Brain microvascular endothelial cell (primary cell): ENCODE data around the gene DPP3.

Experiments
- DNase-seq: peaks from one replicate; pipeline ENCODE4 v3.0.0-alpha.2; 2020
- H3K27ac ChIP-seq: fragments of 250-450 bp; sonication (Bioruptor Pico); 2 replicates; pipeline ENCODE4 v1.5.1; 2020; ENCODE audit warnings: mild to moderate bottlenecking, moderate library complexity
- H3K27me3 ChIP-seq: fragments of 250-450 bp; sonication (Bioruptor Pico); replicated peaks from 2 replicates; pipeline ENCODE4 v1.5.1; 2020; ENCODE audit warnings: mild to moderate bottlenecking
- H3K36me3 ChIP-seq: fragments of 250-450 bp; sonication (Bioruptor Pico); replicated peaks from 2 replicates; pipeline ENCODE4 v1.5.1; 2020; ENCODE audit warnings: mild to moderate bottlenecking
- H3K4me3 ChIP-seq: 2 replicates; pipeline ENCODE4 v1.5.1; 2011; ENCODE audit warnings: low read depth, mild to moderate bottlenecking, control low read depth, low read length, moderate library complexity
- in situ Hi-C: cut with HindIII; loops from 2 replicates; pipeline ENCODE4 v1.10.0; 2017; ENCODE audit warnings: low sequenced_read_pairs, low pct_ligation_motif_present
- TF ChIP-seq, protein P1 (sequence below): IDR thresholded peaks from 2 replicates; pipeline ENCODE4 v1.5.1; 2011; ENCODE audit warnings: low read depth, mild to moderate bottlenecking, moderate library complexity, low read length, control low read depth, inconsistent platforms; ENCODE audit errors: missing control alignments

The DPP3 gene

GRCh38 chr11:66473608-66474515 lies 6.4 kb upstream of the DPP3 start:
- H3K27ac ChIP-seq = no peak overlapping the region
- no peak overlapping the region for H3K4me3 ChIP-seq
- in situ Hi-C loops = no loop called here
- TF ChIP-seq, protein P1, sequence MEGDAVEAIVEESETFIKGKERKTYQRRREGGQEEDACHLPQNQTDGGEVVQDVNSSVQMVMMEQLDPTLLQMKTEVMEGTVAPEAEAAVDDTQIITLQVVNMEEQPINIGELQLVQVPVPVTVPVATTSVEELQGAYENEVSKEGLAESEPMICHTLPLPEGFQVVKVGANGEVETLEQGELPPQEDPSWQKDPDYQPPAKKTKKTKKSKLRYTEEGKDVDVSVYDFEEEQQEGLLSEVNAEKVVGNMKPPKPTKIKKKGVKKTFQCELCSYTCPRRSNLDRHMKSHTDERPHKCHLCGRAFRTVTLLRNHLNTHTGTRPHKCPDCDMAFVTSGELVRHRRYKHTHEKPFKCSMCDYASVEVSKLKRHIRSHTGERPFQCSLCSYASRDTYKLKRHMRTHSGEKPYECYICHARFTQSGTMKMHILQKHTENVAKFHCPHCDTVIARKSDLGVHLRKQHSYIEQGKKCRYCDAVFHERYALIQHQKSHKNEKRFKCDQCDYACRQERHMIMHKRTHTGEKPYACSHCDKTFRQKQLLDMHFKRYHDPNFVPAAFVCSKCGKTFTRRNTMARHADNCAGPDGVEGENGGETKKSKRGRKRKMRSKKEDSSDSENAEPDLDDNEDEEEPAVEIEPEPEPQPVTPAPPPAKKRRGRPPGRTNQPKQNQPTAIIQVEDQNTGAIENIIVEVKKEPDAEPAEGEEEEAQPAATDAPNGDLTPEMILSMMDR = no peak
- no peaks in the 10 kb centered on the region for H3K27me3 ChIP-seq
- peaks cover 7% of the 10 kb centered on the region for H3K36me3 ChIP-seq
- no peak for DNase-seq

GRCh38 chr11:66475349-66476172 lies 4.7 kb upstream of the DPP3 start:
- Histone ChIP-seq H3K36me3 (peaks cover 7% of the 10 kb centered on the region), H3K27ac (no peak overlapping the region), H3K27me3 (no peaks in the 10 kb centered on the region), H3K4me3 (no peak overlapping the region)
- TF ChIP-seq, protein P1 = no peak
- DNase-seq = no peak
- in situ Hi-C loops = no loop called here

- TF ChIP-seq, protein P1 = no peak
- peaks cover 7% of the 10 kb centered on the region for H3K36me3 ChIP-seq
- in situ Hi-C loops = no loop called here
- no peak for DNase-seq
- no peaks in the 10 kb centered on the region for H3K27me3 ChIP-seq
- H3K27ac ChIP-seq = no peak overlapping the region
- H3K4me3 ChIP-seq = no peak overlapping the region
These were observed 3.9 kb upstream of the DPP3 start for GRCh38 chr11:66476173-66476840.

- Histone ChIP-seq H3K36me3 (peaks cover 7% of the 10 kb centered on the region), H3K4me3 (no peak overlapping the region), H3K27me3 (no peaks in the 10 kb centered on the region), H3K27ac (no peak overlapping the region)
- DNase-seq = no peak
- TF ChIP-seq, protein P1 = no peak
- in situ Hi-C loops = no loop called here
These were observed 3.4 kb upstream of the DPP3 start for GRCh38 chr11:66476841-66477251.

GRCh38 chr11:66477263-66478201 lies 2.7 kb upstream of the DPP3 start:
- DNase-seq = no peak
- in situ Hi-C loops = no loop called here
- Histone ChIP-seq H3K4me3 (no peak overlapping the region), H3K27ac (no peak overlapping the region), H3K36me3 (peaks cover 4% of the 10 kb centered on the region), H3K27me3 (no peaks in the 10 kb centered on the region)
- TF ChIP-seq, protein P1 = no peak
